K562 (cell line): ENCODE results near the gene RMI1.
"Not testable (repeated sequence)": the region's sequence is repeated elsewhere in the genome, so short reads cannot be mapped to it uniquely, and the experiment has no call there.

ENCODE experiments used
- KLF16 ChIP-seq: IDR thresholded peaks from 2 replicates; pipeline ENCODE4 v1.6.1; 2016; ENCODE audit warnings: antibody characterized with exemption
- MBD2 ChIP-seq: sonication (generic); IDR thresholded peaks from 2 replicates; pipeline ENCODE4 v1.6.1; 2016; ENCODE audit warnings: low read depth, borderline replicate concordance
- RFX5 ChIP-seq: IDR thresholded peaks from 2 replicates; pipeline ENCODE4 v1.6.1; 2011; ENCODE audit warnings: low read depth, mild to moderate bottlenecking, improper control_type of control experiment, low read length
- SP1 ChIP-seq: sonication (generic); formaldehyde crosslinking; IDR thresholded peaks from 2 replicates; pipeline ENCODE4 v1.8.1; 2022; ENCODE audit warnings: mild to moderate bottlenecking, missing genetic modification reagents
- ZFP30 ChIP-seq: fragments of 250-450 bp; sonication (Bioruptor Pico); IDR thresholded peaks from 2 replicates; pipeline ENCODE4 v1.8.0; 2022; ENCODE audit warnings: moderate library complexity, mild to moderate bottlenecking, inconsistent platforms, borderline replicate concordance
- ZNF263 ChIP-seq: sonication (generic); formaldehyde crosslinking; IDR thresholded peaks from 2 replicates; pipeline ENCODE4 v1.8.0; 2022; ENCODE audit warnings: mild to moderate bottlenecking, missing genetic modification reagents, borderline replicate concordance
- TF ChIP-seq, protein P1 (sequence below), 3 experiments: IDR thresholded peaks in 2 of 3; conservative IDR thresholded peaks in 1 of 3; 2 replicates each; pipeline ENCODE4 v1.5.1; 2011 to 2012; ENCODE audit warnings: low read length in 3 of 3, mild to moderate bottlenecking in 3 of 3, control low read depth in 2 of 3, improper control_type of control experiment in 1 of 3, inconsistent platforms in 1 of 3, low read depth in 1 of 3, mixed read lengths in 1 of 3, moderate library complexity in 1 of 3; ENCODE audit not compliant: insufficient read depth in 2 of 3
- TF ChIP-seq, protein P2 (sequence below), 3 experiments: fragments of 200-800 bp in 1 of 3; fragments of 250-450 bp in 1 of 3; fragments of 450-650 bp in 1 of 3; sonication (Bioruptor Pico) in 1 of 3; sonication (Bioruptor generic) in 1 of 3; formaldehyde crosslinking in 1 of 3; IDR thresholded peaks; 2 replicates each; pipeline versions ENCODE4 v1.6.1 to v1.8.0; 2016 to 2022; ENCODE audit warnings: mild to moderate bottlenecking in 2 of 3, missing genetic modification characterization in 2 of 3, missing compliant biosample characterization in 1 of 3, moderate library complexity in 1 of 3

DNA sequence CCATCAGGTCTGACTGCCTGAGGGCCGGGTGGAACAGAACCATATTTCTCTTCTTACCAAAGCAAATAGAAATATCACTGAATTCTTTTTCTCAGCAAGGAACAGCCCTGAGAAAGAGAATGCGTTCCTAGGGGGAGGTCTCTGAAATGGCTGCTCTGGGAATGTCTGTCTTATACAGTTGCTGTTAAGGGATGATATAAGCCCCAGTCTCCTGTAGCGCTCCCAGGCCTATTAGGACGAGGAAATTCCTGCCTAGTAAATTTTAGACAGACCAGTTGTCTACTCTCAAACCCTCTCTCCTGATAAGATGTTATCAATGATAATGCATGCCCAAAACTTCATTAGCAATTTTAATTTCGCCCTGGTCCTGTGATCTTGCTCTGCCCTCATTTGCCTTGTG is 61.3 kb downstream of the RMI1 start:
- TF ChIP-seq KLF16; MBD2; ZNF263; SP1; ZFP30 (CRISPR knock-in tag); RFX5: not testable (repeated sequence)
- TF ChIP-seq, protein P1, sequence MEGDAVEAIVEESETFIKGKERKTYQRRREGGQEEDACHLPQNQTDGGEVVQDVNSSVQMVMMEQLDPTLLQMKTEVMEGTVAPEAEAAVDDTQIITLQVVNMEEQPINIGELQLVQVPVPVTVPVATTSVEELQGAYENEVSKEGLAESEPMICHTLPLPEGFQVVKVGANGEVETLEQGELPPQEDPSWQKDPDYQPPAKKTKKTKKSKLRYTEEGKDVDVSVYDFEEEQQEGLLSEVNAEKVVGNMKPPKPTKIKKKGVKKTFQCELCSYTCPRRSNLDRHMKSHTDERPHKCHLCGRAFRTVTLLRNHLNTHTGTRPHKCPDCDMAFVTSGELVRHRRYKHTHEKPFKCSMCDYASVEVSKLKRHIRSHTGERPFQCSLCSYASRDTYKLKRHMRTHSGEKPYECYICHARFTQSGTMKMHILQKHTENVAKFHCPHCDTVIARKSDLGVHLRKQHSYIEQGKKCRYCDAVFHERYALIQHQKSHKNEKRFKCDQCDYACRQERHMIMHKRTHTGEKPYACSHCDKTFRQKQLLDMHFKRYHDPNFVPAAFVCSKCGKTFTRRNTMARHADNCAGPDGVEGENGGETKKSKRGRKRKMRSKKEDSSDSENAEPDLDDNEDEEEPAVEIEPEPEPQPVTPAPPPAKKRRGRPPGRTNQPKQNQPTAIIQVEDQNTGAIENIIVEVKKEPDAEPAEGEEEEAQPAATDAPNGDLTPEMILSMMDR (IDR thresholded peaks at IDR 0.05 in 2 of 3, conservative IDR thresholded peaks at IDR 0.05 in 1 of 3; ENCODE audit: insufficient read depth in 2 of 3, low read depth in 1 of 3, low read length in 3 of 3), result not testable (repeated sequence)
- TF ChIP-seq, protein P2, sequence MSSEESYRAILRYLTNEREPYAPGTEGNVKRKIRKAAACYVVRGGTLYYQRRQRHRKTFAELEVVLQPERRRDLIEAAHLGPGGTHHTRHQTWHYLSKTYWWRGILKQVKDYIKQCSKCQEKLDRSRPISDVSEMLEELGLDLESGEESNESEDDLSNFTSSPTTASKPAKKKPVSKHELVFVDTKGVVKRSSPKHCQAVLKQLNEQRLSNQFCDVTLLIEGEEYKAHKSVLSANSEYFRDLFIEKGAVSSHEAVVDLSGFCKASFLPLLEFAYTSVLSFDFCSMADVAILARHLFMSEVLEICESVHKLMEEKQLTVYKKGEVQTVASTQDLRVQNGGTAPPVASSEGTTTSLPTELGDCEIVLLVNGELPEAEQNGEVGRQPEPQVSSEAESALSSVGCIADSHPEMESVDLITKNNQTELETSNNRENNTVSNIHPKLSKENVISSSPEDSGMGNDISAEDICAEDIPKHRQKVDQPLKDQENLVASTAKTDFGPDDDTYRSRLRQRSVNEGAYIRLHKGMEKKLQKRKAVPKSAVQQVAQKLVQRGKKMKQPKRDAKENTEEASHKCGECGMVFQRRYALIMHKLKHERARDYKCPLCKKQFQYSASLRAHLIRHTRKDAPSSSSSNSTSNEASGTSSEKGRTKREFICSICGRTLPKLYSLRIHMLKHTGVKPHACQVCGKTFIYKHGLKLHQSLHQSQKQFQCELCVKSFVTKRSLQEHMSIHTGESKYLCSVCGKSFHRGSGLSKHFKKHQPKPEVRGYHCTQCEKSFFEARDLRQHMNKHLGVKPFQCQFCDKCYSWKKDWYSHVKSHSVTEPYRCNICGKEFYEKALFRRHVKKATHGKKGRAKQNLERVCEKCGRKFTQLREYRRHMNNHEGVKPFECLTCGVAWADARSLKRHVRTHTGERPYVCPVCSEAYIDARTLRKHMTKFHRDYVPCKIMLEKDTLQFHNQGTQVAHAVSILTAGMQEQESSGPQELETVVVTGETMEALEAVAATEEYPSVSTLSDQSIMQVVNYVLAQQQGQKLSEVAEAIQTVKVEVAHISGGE (CRISPR knock-in tag; IDR thresholded peaks at IDR 0.05), result not testable (repeated sequence)
